Astrocyte of the spinal cord (primary cell): ENCODE results near the gene RTP5.
"Not testable (repeated sequence)": the region's sequence is repeated elsewhere in the genome, so short reads cannot be mapped to it uniquely, and the experiment has no call there.

Experiments used
- DNase-seq: peaks from one replicate; pipeline ENCODE4 v3.0.0; 2011; ENCODE audit warnings: low read depth, low spot score
- H3K4me3 ChIP-seq: 2 replicates; pipeline ENCODE4 v1.5.1; 2011; ENCODE audit warnings: low read depth, mild to moderate bottlenecking, low read length, moderate library complexity
- in situ Hi-C: cut with HindIII; loops from 2 replicates; pipeline ENCODE4 v1.10.0; 2017; ENCODE audit warnings: low sequenced_read_pairs
- TF ChIP-seq, protein P1 (sequence below): IDR thresholded peaks from 2 replicates; pipeline ENCODE4 v1.5.1; 2012; ENCODE audit warnings: low read depth, mild to moderate bottlenecking, low read length, inconsistent platforms

Gene RTP5

DNA sequence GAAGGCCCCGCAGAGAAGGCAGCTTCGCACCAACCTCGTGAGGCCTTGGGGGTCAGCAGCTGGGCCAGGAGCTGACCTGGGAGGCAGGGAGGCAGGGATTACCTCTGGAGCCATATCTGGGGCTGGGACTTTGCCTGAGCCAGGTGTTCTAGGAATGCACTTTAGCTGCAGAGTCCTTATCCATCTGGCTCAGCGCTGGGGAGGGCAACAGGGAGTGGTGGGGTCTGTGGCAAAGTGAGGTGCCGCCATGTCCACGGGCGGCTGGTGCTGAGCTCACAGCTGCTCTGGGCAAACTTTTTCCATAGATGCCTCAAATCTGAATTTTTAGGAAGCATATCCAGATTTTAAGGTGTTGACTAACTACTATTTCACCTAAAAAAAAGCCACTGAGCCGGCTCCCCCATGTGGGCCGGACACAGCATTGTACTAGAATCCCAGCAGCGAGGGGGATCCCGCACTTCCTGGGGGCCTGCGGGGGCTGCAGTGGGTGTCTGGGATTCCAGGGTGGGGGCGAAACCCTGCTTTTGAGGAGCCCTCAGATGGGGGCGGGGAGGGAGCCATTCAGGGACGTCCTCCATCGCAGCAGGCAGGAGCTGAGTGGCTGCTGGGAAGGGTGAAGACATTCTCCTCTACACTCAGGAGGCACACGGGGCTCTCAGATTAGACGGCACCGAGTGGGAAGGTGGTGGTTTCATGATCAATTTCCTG is 34.6 kb downstream of the RTP5 start:
- in situ Hi-C loops: no loop called here
- TF ChIP-seq, protein P1, sequence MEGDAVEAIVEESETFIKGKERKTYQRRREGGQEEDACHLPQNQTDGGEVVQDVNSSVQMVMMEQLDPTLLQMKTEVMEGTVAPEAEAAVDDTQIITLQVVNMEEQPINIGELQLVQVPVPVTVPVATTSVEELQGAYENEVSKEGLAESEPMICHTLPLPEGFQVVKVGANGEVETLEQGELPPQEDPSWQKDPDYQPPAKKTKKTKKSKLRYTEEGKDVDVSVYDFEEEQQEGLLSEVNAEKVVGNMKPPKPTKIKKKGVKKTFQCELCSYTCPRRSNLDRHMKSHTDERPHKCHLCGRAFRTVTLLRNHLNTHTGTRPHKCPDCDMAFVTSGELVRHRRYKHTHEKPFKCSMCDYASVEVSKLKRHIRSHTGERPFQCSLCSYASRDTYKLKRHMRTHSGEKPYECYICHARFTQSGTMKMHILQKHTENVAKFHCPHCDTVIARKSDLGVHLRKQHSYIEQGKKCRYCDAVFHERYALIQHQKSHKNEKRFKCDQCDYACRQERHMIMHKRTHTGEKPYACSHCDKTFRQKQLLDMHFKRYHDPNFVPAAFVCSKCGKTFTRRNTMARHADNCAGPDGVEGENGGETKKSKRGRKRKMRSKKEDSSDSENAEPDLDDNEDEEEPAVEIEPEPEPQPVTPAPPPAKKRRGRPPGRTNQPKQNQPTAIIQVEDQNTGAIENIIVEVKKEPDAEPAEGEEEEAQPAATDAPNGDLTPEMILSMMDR: no peak
- no peak for DNase-seq
- no peak overlapping the region for H3K4me3 ChIP-seq

GRCh38 chr2:241904791-241905710 is 35.5 kb downstream of the RTP5 start:
- in situ Hi-C loops: no loop called here
- DNase-seq: no peak
- TF ChIP-seq, protein P1: no peak
- no peak overlapping the region for H3K4me3 ChIP-seq

GRCh38 chr2:241905716-241906377 is 36.3 kb downstream of the RTP5 start:
- no peak for DNase-seq
- H3K4me3 ChIP-seq: no peak overlapping the region
- in situ Hi-C loops: no loop called here
- TF ChIP-seq, protein P1: no peak

GRCh38 chr2:241906378-241906770 is 36.8 kb downstream of the RTP5 start:
- DNase-seq, H3K4me3 ChIP-seq, in situ Hi-C loops: not testable (repeated sequence)

GRCh38 chr2:241906826-241907570 is 37.5 kb downstream of the RTP5 start:
- TF ChIP-seq, protein P1: no peak
- in situ Hi-C loops: no loop called here
- no peak overlapping the region for H3K4me3 ChIP-seq
- DNase-seq: no peak

- H3K4me3 ChIP-seq, DNase-seq, in situ Hi-C loops: not testable (repeated sequence)
Observed at GRCh38 chr2:241907831-241908230, 38.3 kb downstream of the RTP5 start.

- TF ChIP-seq, protein P1: no peak
- H3K4me3 ChIP-seq: no peak overlapping the region
- in situ Hi-C loops: no loop called here
- DNase-seq: no peak
Observed at GRCh38 chr2:241908686-241909420, 39.3 kb downstream of the RTP5 start.
